Measurements from ENCODE around the gene PLCD3.
"Not testable (repeated sequence)": the region's sequence is repeated elsewhere in the genome, so short reads cannot be mapped to it uniquely, and the experiment has no call there.

The PLCD3 gene

DNA sequence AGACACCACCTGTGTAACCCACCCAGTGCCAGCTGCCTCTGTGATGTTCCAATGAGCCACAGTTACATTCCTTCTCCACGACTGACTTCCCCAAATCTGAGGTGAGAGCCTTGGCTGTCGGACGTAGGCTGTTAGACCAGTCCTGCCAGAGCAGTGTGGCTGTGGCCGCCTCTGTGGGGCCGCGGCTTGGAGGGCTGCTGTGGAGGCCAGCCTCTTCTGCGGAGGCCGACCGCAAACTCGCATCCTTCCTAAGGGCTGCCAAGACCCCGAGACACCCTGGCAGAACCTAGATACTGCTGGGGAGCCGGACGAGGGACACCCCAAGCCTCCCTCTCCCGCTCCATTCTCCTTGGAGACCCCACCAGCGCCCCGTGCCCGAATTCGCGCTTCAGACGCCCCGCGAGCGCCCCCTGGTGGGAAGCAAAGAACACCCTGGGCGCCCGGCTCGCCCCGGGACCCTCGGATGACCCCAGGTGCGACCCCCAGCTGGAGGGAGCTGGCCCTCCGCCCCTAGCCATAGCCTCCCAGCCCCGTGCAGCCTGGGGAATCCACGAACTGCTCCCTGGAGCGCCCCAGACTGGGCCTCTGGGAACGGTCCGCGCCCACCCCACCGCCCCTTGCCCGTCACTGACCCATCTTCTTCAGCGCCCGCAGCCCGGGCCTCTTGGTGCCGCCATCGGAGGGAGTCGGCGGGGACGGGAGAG is 547 bp downstream of the PLCD3 start:
- peak; percentile 53 for DNase-seq

DNA sequence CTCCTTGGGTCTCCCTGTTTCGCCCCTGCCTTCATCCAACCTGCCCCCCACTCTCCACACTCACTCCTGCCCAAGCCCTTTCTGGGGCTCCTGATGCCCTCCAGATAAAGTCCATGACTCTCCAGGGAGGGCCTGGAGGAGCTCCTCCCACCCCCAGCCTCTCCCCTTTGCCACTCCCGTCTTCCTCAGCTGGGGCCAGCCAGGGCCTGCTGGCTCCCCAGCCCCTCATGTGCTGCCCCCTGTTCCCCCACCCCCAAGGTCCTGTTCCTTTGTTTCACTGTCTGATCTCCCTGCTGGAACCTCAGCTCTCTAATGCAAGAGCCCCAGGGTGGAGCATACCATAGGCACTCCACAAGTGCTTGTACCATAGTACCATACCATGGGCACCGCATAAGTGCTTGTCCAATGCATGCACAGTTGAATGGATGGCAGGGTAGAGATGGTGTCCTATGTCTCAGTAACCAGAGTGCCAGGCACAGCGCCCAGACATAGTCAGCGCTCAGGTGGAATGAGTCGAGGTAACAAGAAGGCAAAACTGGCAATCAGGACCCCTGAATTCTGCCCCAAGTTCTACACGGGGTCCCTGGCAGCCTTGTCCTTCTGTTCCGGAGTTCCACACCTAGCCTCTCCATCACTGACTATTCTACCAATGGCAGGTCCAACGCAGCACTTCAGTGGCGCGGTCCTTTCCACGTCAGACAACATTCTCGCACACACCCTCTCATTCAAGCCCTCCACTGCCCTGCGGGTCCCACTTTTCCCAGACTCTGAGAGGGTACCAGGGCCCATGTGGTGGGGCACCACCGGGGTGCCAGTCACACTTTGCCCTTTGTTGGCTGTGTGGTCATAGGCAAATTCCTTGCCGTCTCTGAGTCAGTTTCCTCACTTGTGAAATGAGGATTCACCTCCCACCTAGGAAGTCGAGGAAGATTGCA is 1.4 kb downstream of the PLCD3 start:
- DNase-seq, result no peak

GRCh38 chr17:45129940-45130680 is 2.2 kb downstream of the PLCD3 start:
- DNase-seq, result no peak

DNA sequence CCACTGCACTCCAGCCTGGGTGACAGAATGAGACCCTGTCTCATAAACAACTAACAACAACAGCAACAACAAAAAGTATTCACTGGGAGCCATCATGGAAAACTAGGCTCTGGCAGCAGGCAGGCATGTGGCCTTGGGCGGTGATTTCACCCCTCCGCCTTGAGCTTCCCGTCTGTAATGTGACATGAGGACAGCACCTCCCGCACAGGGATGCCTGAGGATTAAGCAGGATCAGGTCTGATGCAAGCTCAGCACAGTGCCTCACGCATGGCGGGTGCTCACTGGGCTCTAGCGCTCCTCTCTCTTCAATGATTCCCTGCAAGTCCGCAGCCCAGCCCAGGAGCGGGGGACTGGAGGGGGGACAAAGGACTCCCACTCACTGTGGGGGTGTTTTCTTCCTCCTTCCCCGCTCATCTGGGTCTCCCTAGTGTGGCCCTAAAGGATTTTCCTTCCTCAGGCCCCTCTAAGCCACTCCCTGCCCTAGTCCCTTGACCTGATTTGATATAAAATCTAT is 2.8 kb downstream of the PLCD3 start:
- DNase-seq, result no peak

DNA sequence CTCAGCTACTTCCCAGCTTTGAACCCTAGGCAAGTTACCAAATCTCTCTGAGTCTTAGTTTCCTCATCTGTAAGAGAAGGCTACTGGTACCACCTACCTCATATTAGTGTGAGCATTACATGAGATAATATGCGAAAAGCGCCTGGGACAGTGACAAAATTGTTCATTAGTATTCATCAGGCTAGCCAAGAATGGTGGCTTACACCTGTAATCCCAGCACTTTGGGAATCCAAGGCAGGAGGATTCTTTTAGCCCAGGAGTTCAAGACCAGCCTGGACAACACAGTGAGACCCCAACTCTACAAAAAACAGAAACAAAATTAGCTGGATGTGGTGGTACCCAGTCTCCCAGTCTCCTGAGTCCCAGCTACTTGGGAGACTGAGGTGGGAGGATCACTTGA is 3.3 kb downstream of the PLCD3 start:
- no peak for DNase-seq

- no peak for DNase-seq
These were observed 4.0 kb downstream of the PLCD3 start for GRCh38 chr17:45128331-45128730.

GRCh38 chr17:45127548-45128300 is 4.6 kb downstream of the PLCD3 start:
- DNase-seq, result no peak

DNA sequence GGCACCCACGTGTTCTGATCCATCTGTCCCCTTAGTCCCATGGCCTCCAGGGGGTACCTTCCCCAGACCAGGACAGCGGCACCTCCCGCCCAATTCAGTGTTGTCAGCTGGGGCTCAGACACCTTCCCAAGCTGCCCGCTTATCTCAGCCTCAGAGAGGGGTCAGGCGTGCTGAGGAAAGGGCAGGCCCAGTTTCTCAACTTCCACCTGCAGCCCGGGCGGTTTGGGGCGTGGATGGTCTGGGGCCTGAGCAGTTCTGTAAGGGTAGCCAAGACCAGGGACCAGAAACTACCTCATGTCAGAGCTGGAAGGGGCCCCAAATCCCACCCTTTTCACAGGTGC is 5.1 kb downstream of the PLCD3 start:
- DNase-seq, result no peak

DNA sequence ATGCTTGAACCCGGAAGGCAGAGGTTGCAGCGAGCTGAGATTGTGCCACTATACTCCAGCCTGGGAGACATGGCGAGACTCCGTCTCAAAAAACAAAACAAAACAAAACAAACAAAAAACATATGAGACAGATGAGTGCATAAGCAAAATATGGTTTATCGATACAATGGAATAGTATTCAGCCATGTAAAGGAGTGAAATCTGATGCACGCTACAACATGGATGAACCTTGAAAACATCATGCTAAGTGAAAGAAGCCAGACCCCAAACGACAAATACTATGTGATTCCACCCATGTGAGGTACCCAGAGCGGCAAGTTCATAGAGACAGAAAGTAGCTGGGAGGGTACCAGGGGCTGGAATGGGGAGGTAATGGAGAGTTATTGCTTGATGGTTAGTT is 6.8 kb downstream of the PLCD3 start:
- no peak for DNase-seq

DNA sequence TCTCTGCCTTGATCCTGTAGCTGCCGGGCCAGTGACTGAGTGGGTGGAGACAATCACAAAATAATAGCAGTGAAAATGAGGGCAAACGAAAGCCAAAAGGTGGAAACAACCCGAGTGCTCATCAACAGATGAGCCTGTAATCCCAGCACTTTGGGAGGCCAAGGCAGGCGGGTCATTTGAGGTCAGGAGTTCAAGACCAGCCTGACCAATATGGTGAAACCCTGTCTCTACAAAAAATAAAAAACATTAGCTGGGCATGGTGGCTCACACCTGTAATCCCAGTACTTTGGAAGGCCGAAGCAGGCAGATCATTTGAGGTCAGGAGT is 7.6 kb downstream of the PLCD3 start:
- not testable (repeated sequence) for DNase-seq

DNA sequence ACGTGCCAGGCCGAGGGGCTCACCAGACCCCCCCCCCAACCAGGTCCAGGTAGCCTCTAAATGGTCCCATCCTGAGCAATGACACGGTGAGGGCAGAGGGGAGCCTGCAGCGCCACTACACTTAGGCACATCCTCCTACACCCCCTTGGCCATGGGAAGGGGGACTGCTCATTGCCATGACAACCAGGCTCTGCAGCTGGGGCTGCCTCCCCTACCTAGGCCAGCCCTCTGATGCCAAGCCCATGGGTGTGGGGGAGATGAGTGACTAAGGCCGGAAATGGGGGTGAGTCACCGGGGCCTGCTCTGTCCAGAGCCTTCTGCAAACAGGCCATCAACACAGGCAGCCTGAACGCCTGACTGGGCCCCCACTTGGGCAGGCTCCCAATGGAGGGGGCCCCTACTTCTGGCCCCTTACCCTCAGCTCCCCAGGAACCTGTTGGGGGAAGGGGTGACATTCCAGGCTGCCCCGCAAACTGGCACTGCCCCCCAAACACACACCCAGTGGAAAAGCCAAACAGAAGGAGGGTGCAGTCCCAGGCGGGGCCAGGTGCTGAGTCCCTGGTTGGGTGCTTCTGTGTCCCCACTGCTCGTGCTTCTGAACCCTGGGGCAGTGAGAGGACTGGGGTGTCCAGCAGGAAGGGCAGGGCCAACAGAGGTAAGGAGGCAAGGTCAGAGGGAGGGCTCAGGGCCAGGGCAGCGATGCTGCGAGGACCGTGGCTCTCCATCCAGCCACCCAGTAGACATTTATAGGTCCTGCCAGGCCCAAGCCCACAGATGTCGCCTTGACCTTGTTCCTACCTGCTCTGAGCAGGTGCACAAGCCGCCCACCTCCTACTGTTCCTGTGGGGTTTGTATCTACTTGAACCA is 8.2 kb downstream of the PLCD3 start:
- DNase-seq, result no peak

DNA sequence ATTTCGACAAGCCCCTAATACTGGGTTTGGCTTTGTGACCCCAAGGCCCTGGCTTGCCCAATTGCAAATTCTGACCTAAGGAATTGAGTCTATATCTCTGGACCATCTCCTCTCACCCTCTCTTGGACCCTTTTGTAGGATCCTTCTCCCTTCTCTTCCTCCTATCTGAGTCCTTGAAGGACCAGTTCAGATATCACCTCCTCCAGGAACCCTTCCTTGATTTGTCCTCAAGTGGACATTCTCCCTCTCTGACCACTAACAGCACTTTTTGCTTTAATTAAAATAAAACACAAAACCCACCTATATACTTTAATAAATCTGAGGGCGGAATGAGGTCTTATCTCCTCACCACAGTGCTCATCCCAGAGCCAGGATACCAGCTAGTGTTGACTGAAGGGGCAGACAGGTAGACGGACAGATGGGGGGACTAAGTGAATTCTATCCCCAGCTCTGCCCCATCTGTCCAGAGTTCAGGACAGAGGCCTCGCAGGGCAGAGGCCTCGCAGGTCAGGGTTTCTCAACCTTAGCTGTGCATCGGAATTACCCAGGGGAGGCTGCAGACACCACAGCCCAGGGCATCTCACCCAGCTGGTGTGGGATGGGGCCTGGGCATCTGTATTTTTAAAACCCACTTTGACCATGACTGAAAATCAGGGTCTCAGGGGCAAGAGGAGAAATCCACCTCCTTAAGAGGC is 9.1 kb downstream of the PLCD3 start:
- no peak for DNase-seq

- DNase-seq, result no peak
These were observed 11.3 kb downstream of the PLCD3 start for GRCh38 chr17:45121055-45121454.

DNA sequence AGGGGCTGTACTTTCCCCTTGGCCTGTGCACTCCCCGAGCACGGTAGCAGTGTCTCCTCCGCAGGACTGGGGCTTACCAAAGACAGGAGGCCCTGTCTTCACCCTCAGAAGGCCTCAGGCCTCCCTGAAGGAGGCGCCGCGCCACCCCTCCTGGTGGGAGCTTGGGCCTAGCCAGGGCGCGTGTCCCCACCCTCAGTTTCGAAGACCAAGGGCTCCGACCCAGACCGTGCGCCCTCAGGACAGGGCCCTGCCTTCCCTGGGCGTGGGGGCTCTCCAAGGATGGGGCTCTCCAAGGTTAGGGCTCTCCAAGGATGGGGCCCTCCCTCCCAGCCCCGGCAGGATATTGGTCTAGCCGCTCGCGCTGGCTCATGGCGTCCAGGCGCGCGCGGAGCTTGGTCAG is 11.8 kb downstream of the PLCD3 start:
- DNase-seq, result no peak

- DNase-seq, result no peak
These were observed 12.4 kb downstream of the PLCD3 start for GRCh38 chr17:45119964-45120363.

GRCh38 chr17:45118691-45119090 is 13.6 kb downstream of the PLCD3 start:
- no peak for DNase-seq

DNA sequence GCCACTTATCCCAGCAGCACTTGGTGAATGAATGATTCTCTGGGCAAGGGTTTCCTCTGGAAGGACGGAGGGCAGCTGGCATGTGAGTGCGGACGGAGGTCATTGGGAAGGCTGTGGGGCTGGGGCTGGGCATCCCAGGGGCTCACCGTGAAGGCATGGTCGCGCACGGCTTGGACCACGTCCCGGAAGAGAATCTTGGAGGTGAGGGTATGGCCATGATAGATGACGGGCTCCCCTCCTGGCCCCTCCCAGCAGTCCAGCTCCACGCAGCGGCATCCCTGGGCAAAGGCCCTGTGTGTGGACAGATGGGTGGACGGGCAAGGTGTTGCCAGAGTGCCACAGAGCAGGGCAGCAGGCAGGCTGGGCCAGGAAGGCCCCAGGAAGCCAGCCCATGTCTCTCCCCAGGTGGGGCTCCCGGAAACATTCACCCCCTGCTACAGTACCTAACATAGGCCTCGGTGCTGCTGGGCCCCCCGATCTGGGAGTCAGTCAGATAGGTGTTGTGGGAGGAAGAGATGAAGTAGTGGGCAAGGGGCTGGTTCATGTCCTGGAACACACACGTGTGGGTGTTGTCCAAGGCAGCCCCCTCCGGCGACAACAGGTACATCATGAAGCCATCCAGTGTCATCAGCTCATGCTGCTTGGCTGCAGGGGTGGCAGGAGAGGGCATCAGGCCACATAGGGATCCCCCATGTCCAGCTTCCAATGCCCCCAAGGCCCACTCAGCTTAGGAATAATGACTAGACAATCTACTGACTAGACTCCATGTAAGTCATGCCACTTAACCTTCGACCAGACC is 14.3 kb downstream of the PLCD3 start:
- no peak for DNase-seq

- DNase-seq, result no peak
These were observed 15.0 kb downstream of the PLCD3 start for GRCh38 chr17:45117334-45117733.

DNA sequence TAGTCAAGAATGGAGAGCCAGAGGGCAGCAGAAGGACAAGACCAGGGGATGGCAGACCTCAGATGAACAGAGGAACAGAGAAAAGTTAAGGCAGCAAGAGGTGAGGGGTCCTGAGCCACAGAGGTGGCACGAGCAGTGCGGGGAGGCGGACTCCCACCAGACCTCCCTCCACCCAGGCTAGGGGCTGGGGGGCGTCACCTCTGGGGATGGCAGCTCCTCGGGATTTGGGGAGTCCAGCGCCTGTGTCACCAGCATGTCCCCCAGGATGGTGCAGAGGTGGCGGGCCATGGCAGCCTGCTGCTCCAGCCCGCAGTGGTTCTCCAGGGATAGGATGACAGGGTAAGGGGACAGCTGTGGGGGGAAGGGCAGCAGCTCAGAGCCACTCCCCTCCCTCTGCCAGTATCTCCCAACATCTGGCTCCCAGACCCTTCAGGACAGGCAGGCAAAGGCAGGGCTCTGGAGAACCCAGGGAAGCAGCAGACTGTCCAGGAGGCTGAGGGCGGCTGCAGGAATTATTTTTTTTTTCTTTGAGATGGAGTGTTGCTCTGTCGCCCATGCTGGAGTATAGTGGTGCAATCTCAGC is 15.8 kb downstream of the PLCD3 start:
- DNase-seq, result no peak

- no peak for DNase-seq
These were observed 16.4 kb downstream of the PLCD3 start for GRCh38 chr17:45115871-45116270.
